ENCODE results near the gene USP30. TPM values are rescaled to one million over a fixed set of nuclear protein-coding genes. Genes with fewer than 3 reads are reported as not detected.

USP30 gene
- total and polyA plus RNA-seq, 9 of the 15 experiments (the other 6 are each of a cell fraction or from before 2014, with no cell fraction given), result 1.4 to 15.2 (median 7.0) TPM

DNA sequence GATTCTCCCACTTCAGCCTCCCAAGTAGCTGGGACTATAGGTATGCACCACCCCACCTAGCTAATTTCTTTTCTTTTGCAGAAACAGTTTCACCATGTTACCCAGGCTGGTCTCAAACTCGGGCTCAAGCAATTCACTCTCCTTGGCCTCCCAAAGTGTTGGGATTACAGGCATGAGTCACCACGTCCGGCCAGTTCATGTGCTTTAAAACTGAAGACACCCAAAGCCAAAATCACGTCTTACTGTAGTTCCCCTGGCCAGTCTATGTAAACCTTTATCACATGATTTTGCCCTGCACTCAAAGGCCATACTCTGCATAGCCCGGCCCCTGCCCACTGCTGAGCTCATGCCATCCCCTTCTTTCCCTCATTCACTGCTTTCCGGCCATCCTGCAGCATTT, 36.4 kb downstream of the USP30 start:
- Histone ChIP-seq H3K9me3 (replicated peaks; ENCODE audit: control insufficient read depth, insufficient read depth, low read depth, low read length) (no peaks in the 10 kb centered on the region; the same call in 1 of the 2 replicates), H2AFZ (ENCODE audit: low read depth, low read length) (no peak overlapping the region), H3K9me1 (ENCODE audit: control insufficient read depth, insufficient read depth, low read length) (peaks cover 3% of the 10 kb centered on the region), H3K79me2 (ENCODE audit: control insufficient read depth, insufficient read depth, low read length) (peaks cover 29% of the 10 kb centered on the region), H3K4me1 (replicated peaks in 1 of 2; ENCODE audit: control insufficient read depth in 2 of 2, insufficient read depth in 2 of 2, low read length in 2 of 2) (peaks cover 6 to 24% of the 10 kb centered on the region in 2 experiments; a peak in 4 of 5 replicates), H3K9ac (ENCODE audit: insufficient read depth in 1 of 2, low read depth in 2 of 2, low read length in 2 of 2) (no peak overlapping the region), H3K27me3 (ENCODE audit: control insufficient read depth in 2 of 2, insufficient read depth in 2 of 2, low read length in 2 of 2) (no peaks in the 10 kb centered on the region), H3K36me3 (ENCODE audit: control insufficient read depth, insufficient read depth, low read length) (peaks cover 58% of the 10 kb centered on the region), H3K4me3 (no peak overlapping the region), H3K27ac (ENCODE audit: extremely low read depth, low read depth, low read length) (no peak overlapping the region), H4K20me1 (replicated peaks; ENCODE audit: control insufficient read depth, insufficient read depth, low read length) (no peaks in the 10 kb centered on the region), H3K4me2 (ENCODE audit: insufficient read depth, low read length) (no peak overlapping the region)
- BruUV-seq (replicated peaks), result no TSS peak
- ChIA-PET POLR2A (interaction anchor here (0.7 to 2.6 kb wide), 2 partner anchors 9 to 19 kb away, joined by 4 to 9 read pairs; partner anchors contain the start of gene UNG), CTCF (ENCODE audit: low intra/inter-chr PET ratio) (no interaction called here)
- DNase-seq (ENCODE audit: extremely low read depth in 1 of 4, low spot score in 3 of 4) (no peak), FAIRE-seq (no peak), ATAC-seq (no peak)
- in situ Hi-C loops (cut with MboI) (no loop called here), intact Hi-C loops (cut with micrococcal nuclease) (no loop called here)
- 86% methylated on average over 6 of the region's 6 CpGs for WGBS (ENCODE audit: insufficient coverage, low coverage, missing lambda C conversion rate)
- TF ChIP-seq RREB1 (CRISPR knock-in tag; IDR thresholded peaks at IDR 0.05) (no peak), ETV1 (tag; conservative IDR thresholded peaks at IDR 0.05; ENCODE audit: low read depth) (no peak), FOXM1 (IDR thresholded peaks at IDR 0.05; ENCODE audit: low read depth) (no peak), FOXM1 (CRISPR knock-in tag; IDR thresholded peaks at IDR 0.05; ENCODE audit: low read depth) (no peak), PHB2 (IDR thresholded peaks at IDR 0.05; ENCODE audit: low read depth) (no peak), HNRNPL (IDR thresholded peaks at IDR 0.05; ENCODE audit: low read depth, low read length) (no peak), CEBPZ (IDR thresholded peaks at IDR 0.05; ENCODE audit: borderline replicate concordance, low read depth, low read length) (no peak), BCOR (IDR thresholded peaks at IDR 0.05) (no peak), POLR2G (IDR thresholded peaks at IDR 0.05; ENCODE audit: low read depth, low read length) (no peak), MCM3 (IDR thresholded peaks at IDR 0.05) (no peak)
- TF ChIP-seq, protein P1, sequence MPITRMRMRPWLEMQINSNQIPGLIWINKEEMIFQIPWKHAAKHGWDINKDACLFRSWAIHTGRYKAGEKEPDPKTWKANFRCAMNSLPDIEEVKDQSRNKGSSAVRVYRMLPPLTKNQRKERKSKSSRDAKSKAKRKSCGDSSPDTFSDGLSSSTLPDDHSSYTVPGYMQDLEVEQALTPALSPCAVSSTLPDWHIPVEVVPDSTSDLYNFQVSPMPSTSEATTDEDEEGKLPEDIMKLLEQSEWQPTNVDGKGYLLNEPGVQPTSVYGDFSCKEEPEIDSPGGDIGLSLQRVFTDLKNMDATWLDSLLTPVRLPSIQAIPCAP (CRISPR knock-in tag; IDR thresholded peaks at IDR 0.05; ENCODE audit: borderline replicate concordance), result no peak

Measured in K562 (cell line).